Testis (tissue), 3 donors: ENCODE results near the gene AFAP1. TPM values are rescaled to one million over a fixed set of nuclear protein-coding genes. Genes with fewer than 3 reads are reported as not detected.

Source experiments
- DNase-seq: peaks from one replicate; pipeline ENCODE4 v3.0.0-alpha.2; 2019
- H3K27ac ChIP-seq, 2 donors: fragments of 200-600 bp; sonication (generic); one replicate each; pipeline ENCODE4 v1.5.1; 2019
- H3K27me3 ChIP-seq: fragments of 200-600 bp; sonication (generic); one replicate; pipeline ENCODE4 v1.5.1; 2019
- H3K36me3 ChIP-seq: fragments of 200-600 bp; sonication (generic); one replicate; pipeline ENCODE4 v1.5.1; 2017; ENCODE audit warnings: low read depth; ENCODE audit errors: missing control alignments
- H3K4me1 ChIP-seq: fragments of 200-600 bp; sonication (generic); one replicate; pipeline ENCODE4 v1.5.1; 2019
- H3K4me3 ChIP-seq, 2 donors: fragments of 200-600 bp; sonication (generic); one replicate each; pipeline ENCODE4 v1.5.1; 2017 to 2019
- H3K9me3 ChIP-seq: fragments of 200-600 bp; sonication (generic); one replicate; pipeline ENCODE4 v1.5.1; 2017
- CTCF ChIP-seq, 3 experiments: fragments of 450-650 bp in 2 of 3; fragments of 200-600 bp in 1 of 3; sonication (generic) in 1 of 3; IDR thresholded peaks; one replicate each; pipeline ENCODE4 v1.5.1; 2016 to 2019; ENCODE audit warnings: antibody characterized with exemption in 3 of 3, mild to moderate bottlenecking in 2 of 3, moderate library complexity in 1 of 3
- POLR2A ChIP-seq: fragments of 450-650 bp; IDR thresholded peaks from one replicate; pipeline ENCODE4 v1.6.1; 2017; ENCODE audit warnings: antibody characterized with exemption, mild to moderate bottlenecking, moderate library complexity
- WGBS, 2 donors: methylation state at CpG; one replicate each; pipeline ENCODE4 v1.1.5; 2018; 5-methylcytosine and 5-hydroxymethylcytosine counted together
- intact Hi-C: fragments of 100-400 bp; cut with DNase I; formaldehyde crosslinking; loops from one replicate; pipeline ENCODE4 v1.15.1; 2023; ENCODE audit warnings: low total_unique reads
- polyA plus RNA-seq: library from polyadenylated mRNA; stranded (reverse); fragments of 350-450 nt; fragmentation: Illumina TruSeq; extraction: RNeasy Lipid Tissue Mini Kit (QIAGEN cat#74804); gene quantifications from one replicate; pipeline ENCODE4 v1.2.3, GENCODE V29; 2014; ENCODE audit warnings: low read depth, low replicate concordance; ENCODE audit not compliant: insufficient read depth
- total RNA-seq, 2 donors: library from RNA; depleted of rRNA; stranded (reverse); fragments of >200 nt; gene quantifications; one replicate each; pipeline ENCODE4 v1.2.3, GENCODE V29; 2016

Gene AFAP1
- total and polyA plus RNA-seq, 3 donors from 2014 or later, result 23.1 to 52.4 (median 51.4) TPM

- Histone ChIP-seq H3K27ac (no peak overlapping the region), H3K27me3 (no peaks in the 10 kb centered on the region), H3K9me3 (no peaks in the 10 kb centered on the region), H3K36me3 (no peaks in the 10 kb centered on the region), H3K4me1 (no peaks in the 10 kb centered on the region), H3K4me3 (no peak overlapping the region)
- WGBS, 2 donors, result 79 to 82% methylated on average over 16 of the region's 16 CpGs
- no peak for TF ChIP-seq POLR2A
- TF ChIP-seq CTCF (IDR thresholded peaks at IDR 0.05), result no peak
- intact Hi-C loops, result no loop called here
- no peak for DNase-seq
These were observed 28.7 kb upstream of the AFAP1 start for GRCh38 chr4:7968262-7968896.

- Histone ChIP-seq H3K4me3 (no peak overlapping the region), H3K27ac (no peak overlapping the region), H3K27me3 (no peaks in the 10 kb centered on the region), H3K4me1 (no peaks in the 10 kb centered on the region), H3K9me3 (no peaks in the 10 kb centered on the region), H3K36me3 (no peaks in the 10 kb centered on the region)
- DNase-seq, result no peak
- intact Hi-C loops, result no loop called here
- WGBS, 2 donors, result 86 to 89% methylated on average over 14 to 21 of the region's 21 CpGs
- TF ChIP-seq CTCF (IDR thresholded peaks at IDR 0.05) (no peak), POLR2A (no peak)
These were observed 28.0 kb upstream of the AFAP1 start for GRCh38 chr4:7967501-7968261.

- Histone ChIP-seq H3K9me3 (no peaks in the 10 kb centered on the region), H3K27ac (no peak overlapping the region), H3K36me3 (no peaks in the 10 kb centered on the region), H3K4me3 (no peak overlapping the region), H3K27me3 (no peaks in the 10 kb centered on the region), H3K4me1 (no peaks in the 10 kb centered on the region)
- DNase-seq, result no peak
- intact Hi-C loops, result no loop called here
- 81 to 85% methylated on average over 7 to 9 of the region's 9 CpGs for WGBS, 2 donors
- no peak for TF ChIP-seq POLR2A
- no peak for TF ChIP-seq CTCF (IDR thresholded peaks at IDR 0.05)
These were observed 27.4 kb upstream of the AFAP1 start for GRCh38 chr4:7967063-7967440.

- H3K4me1 ChIP-seq, result no peaks in the 10 kb centered on the region
- no peak for TF ChIP-seq CTCF (IDR thresholded peaks at IDR 0.05)
- TF ChIP-seq POLR2A, result no peak
- H3K27me3 ChIP-seq, result no peaks in the 10 kb centered on the region
- DNase-seq, result no peak
- no peaks in the 10 kb centered on the region for H3K9me3 ChIP-seq
- 91 to 92% methylated on average over 17 to 37 of the region's 37 CpGs for WGBS, 2 donors
- no peak overlapping the region for H3K27ac ChIP-seq
- H3K36me3 ChIP-seq, result no peaks in the 10 kb centered on the region
- H3K4me3 ChIP-seq, result no peak overlapping the region
- intact Hi-C loops, result no loop called here
These were observed 26.8 kb upstream of the AFAP1 start for GRCh38 chr4:7966281-7967062.
